SK-N-SH (cell line): ENCODE data around the gene DACH1. TPM values are rescaled to one million over a fixed set of nuclear protein-coding genes. Genes with fewer than 3 reads are reported as not detected.

Source experiments
- CTCF ChIA-PET: fragments of 300-600, 350-600 bp; formaldehyde crosslinking; extraction: SDS; loops from one replicate; lab custom pipeline; 2021; lab: Yijun Ruan, JAX
- POLR2A ChIA-PET: fragments of 350-600 bp; sonication (Branson Sonifier 250); formaldehyde crosslinking; extraction: SDS; loops from one replicate; lab custom pipeline; 2020; ENCODE audit warnings: antibody characterized with exemption, inconsistent platforms; lab: Yijun Ruan, JAX
- DNase-seq: peaks from one replicate; pipeline ENCODE4 v3.0.0; 2012
- H2AFZ ChIP-seq: fragments of 200-600 bp; sonication (generic); 2 replicates; pipeline ENCODE4 v1.8.1; 2016; ENCODE audit warnings: antibody characterized with exemption, mild to moderate bottlenecking, low read depth
- H3F3A ChIP-seq: fragments of 200-600 bp; sonication (generic); replicated peaks from 2 replicates; pipeline ENCODE3; 2016; ENCODE audit warnings: antibody characterized with exemption, mild to moderate bottlenecking; ENCODE audit not compliant: insufficient read depth
- H3K27ac ChIP-seq, 2 experiments: fragments of 200-500 bp in 1 of 2; fragments of 200-600 bp in 1 of 2; sonication (Bioruptor generic) in 1 of 2; sonication (generic), shearing (Covaris generic) in 1 of 2; 2 replicates each; pipeline versions ENCODE4 v1.5.1 to v1.6.1; 2014 to 2016; ENCODE audit warnings: low read depth in 2 of 2, inconsistent platforms in 1 of 2, low read length in 1 of 2, mild to moderate bottlenecking in 1 of 2, mixed read lengths in 1 of 2
- H3K27me3 ChIP-seq: fragments of 200-600 bp; sonication (generic), shearing (Covaris generic); 2 replicates; pipeline ENCODE4 v1.6.1; 2016; ENCODE audit warnings: mixed run types; ENCODE audit not compliant: insufficient read depth
- H3K36me3 ChIP-seq, 2 experiments: fragments of 200-500 bp in 1 of 2; fragments of 200-600 bp in 1 of 2; sonication (Bioruptor generic) in 1 of 2; sonication (generic) in 1 of 2; replicated peaks in 1 of 2; 2 replicates each; pipeline versions ENCODE3 to v1.5.1; 2014 to 2016; ENCODE audit warnings: low read length in 1 of 2, mild to moderate bottlenecking in 1 of 2; ENCODE audit not compliant: insufficient read depth in 2 of 2, control insufficient read depth in 1 of 2
- H3K4me1 ChIP-seq, 2 experiments: fragments of 200-500 bp in 1 of 2; fragments of 200-600 bp in 1 of 2; sonication (Bioruptor generic) in 1 of 2; sonication (generic), shearing (Covaris generic) in 1 of 2; 2 replicates each; pipeline versions ENCODE4 v1.5.1 to v1.6.1; 2014 to 2016; ENCODE audit warnings: low read depth in 1 of 2, low read length in 1 of 2, mixed run types in 1 of 2; ENCODE audit not compliant: insufficient read depth in 2 of 2, control insufficient read depth in 1 of 2
- H3K4me2 ChIP-seq: fragments of 200-600 bp; sonication (generic), shearing (Covaris generic); 2 replicates; pipeline ENCODE4 v1.6.1; 2017; ENCODE audit warnings: mixed run types
- H3K4me3 ChIP-seq, 2 experiments: fragments of 200-500 bp in 1 of 2; fragments of 200-600 bp in 1 of 2; sonication (Bioruptor generic) in 1 of 2; sonication (generic), shearing (Covaris generic) in 1 of 2; 2 replicates each; pipeline versions ENCODE4 v1.5.1 to v1.8.1; 2014 to 2016; ENCODE audit warnings: low read depth in 2 of 2, inconsistent platforms in 1 of 2, low read length in 1 of 2, mild to moderate bottlenecking in 1 of 2, mixed read lengths in 1 of 2, moderate library complexity in 1 of 2
- H3K79me2 ChIP-seq: fragments of 200-600 bp; sonication (generic); 2 replicates; pipeline ENCODE4 v1.8.1; 2017; ENCODE audit warnings: mild to moderate bottlenecking; ENCODE audit not compliant: insufficient read depth
- H3K9ac ChIP-seq: fragments of 200-600 bp; sonication (generic); 2 replicates; pipeline ENCODE4 v1.6.1; 2017; ENCODE audit warnings: mixed run types
- H3K9me2 ChIP-seq: fragments of 200-600 bp; sonication (generic); 2 replicates; pipeline ENCODE4 v1.6.1; 2017; ENCODE audit warnings: mixed run types
- H3K9me3 ChIP-seq: fragments of 200-600 bp; sonication (generic); 2 replicates; pipeline ENCODE4 v1.6.1; 2017; ENCODE audit warnings: mixed run types, mild to moderate bottlenecking, moderate library complexity
- H4K20me1 ChIP-seq: fragments of 200-600 bp; sonication (generic); 2 replicates; pipeline ENCODE4 v1.6.1; 2017; ENCODE audit warnings: mild to moderate bottlenecking, mixed run types; ENCODE audit not compliant: insufficient read depth
- EP300 ChIP-seq, 2 experiments: IDR thresholded peaks; 2 replicates each; pipeline versions ENCODE4 v1.4.0 to v1.6.1; 2012; ENCODE audit warnings: borderline replicate concordance in 1 of 2, low read depth in 1 of 2, low read length in 1 of 2
- EZH2phosphoT487 ChIP-seq: fragments of 200-600 bp; sonication (generic); IDR thresholded peaks from 2 replicates; pipeline ENCODE4 v1.6.1; 2017; ENCODE audit warnings: low read depth, mixed run types, mild to moderate bottlenecking, antibody characterized with exemption, moderate library complexity, borderline replicate concordance
- FOXJ3 ChIP-seq: sonication (generic); formaldehyde crosslinking; IDR thresholded peaks from 2 replicates; pipeline ENCODE4 v1.5.1; 2020; ENCODE audit warnings: mild to moderate bottlenecking, missing genetic modification reagents
- FOXM1 ChIP-seq: IDR thresholded peaks from 2 replicates; pipeline ENCODE4 v1.4.0; 2012; ENCODE audit warnings: low read depth, mild to moderate bottlenecking
- NRF1 ChIP-seq: IDR thresholded peaks from 2 replicates; pipeline ENCODE4 v1.6.1; 2012; ENCODE audit warnings: low read depth, mild to moderate bottlenecking, low read length
- SIN3A ChIP-seq: IDR thresholded peaks from 2 replicates; pipeline ENCODE4 v1.6.1; 2012; ENCODE audit warnings: low read depth, mild to moderate bottlenecking, low read length, moderate library complexity, borderline replicate concordance
- SMC3 ChIP-seq: IDR thresholded peaks from 2 replicates; pipeline ENCODE4 v1.6.1; 2012; ENCODE audit warnings: low read depth, low read length, improper control_type of control experiment
- TAF1 ChIP-seq: IDR thresholded peaks from 2 replicates; pipeline ENCODE4 v1.6.1; 2012; ENCODE audit warnings: low read depth, mild to moderate bottlenecking, low read length, moderate library complexity, borderline replicate concordance
- TEAD4 ChIP-seq: IDR thresholded peaks from 2 replicates; pipeline ENCODE4 v1.4.0; 2012; ENCODE audit warnings: mild to moderate bottlenecking, borderline replicate concordance; ENCODE audit not compliant: insufficient read depth
- WGBS: methylation state at CpG from one replicate; pipeline ENCODE4 v1.1.6; 2017; ENCODE audit warnings: low lambda C conversion rate; 5-methylcytosine and 5-hydroxymethylcytosine counted together
- polyA plus RNA-seq, 3 experiments: library from polyadenylated mRNA; depleted of rRNA; stranded (reverse); fragments of >200 nt; gene quantifications; 2 replicates each; pipeline ENCODE4 v1.2.3, GENCODE V29; 2012
- TF ChIP-seq, protein P1 (sequence below): IDR thresholded peaks from 2 replicates; pipeline ENCODE4 v1.4.0; 2012; ENCODE audit warnings: low read depth, borderline replicate concordance
- TF ChIP-seq, protein P2 (sequence below): fragments of 200-600 bp; sonication (generic); IDR thresholded peaks from 2 replicates; pipeline ENCODE4 v1.6.1; 2017; ENCODE audit warnings: antibody characterized with exemption, mild to moderate bottlenecking, moderate library complexity
- TF ChIP-seq, protein P3 (sequence below): IDR thresholded peaks from 2 replicates; pipeline ENCODE4 v1.4.0; 2012; ENCODE audit warnings: low read depth, borderline replicate concordance
- TF ChIP-seq, protein P4 (sequence below): IDR thresholded peaks from 2 replicates; pipeline ENCODE4; 2012
- TF ChIP-seq, protein P5 (sequence below): fragments of 150-350 bp; IDR thresholded peaks from 2 replicates; pipeline ENCODE4 v1.6.1; 2017; ENCODE audit warnings: antibody characterized with exemption, low read length, low read depth, borderline replicate concordance

The DACH1 gene
- polyA plus RNA-seq, 1 of the 3 experiments (the other 2 are of a cell fraction), result 0.21 TPM

DNA sequence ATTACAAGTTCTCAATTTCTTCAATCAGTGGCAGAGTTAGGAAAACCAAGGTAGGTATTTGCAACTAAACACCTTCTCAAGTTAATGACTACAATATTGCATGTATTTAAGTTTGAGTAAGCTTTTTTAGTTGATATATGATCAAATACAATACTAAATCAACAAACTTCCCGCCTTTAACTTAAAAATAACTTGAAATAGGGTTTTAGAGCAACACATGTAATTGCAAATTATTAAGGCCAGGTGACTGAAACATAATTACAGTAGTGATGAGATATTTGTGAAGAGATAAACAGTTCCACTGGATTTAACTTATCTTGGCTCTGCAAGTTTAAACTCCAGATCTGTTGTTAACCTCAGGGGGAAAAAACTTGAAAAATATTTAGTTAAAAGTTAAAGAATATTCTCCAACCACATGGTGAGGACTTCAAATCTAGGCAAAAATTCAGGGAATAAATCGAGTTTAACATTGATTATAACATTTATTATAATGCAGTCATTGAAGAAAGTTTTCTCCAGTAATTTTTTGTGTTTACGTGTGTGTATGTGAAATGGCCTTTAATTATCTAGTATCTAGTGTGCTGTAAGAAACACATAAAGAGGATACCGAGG lies 3.6 kb downstream of the DACH1 start:
- CTCF ChIA-PET, result interaction anchor here (1.0 to 5.4 kb wide), 3 partner anchors 10 to 29 kb away, joined by 3 to 29 read pairs (median 5); no protein-coding TSS in a partner anchor
- Histone ChIP-seq H4K20me1 (no peaks in the 10 kb centered on the region), H3K4me3 (no peak overlapping the region; a peak in 1 of 4 replicates), H3K4me1 (peaks cover 0 to 2% of the 10 kb centered on the region in 2 experiments; a peak in 2 of 4 replicates), H3F3A (peaks cover 22% of the 10 kb centered on the region), H2AFZ (no peak overlapping the region), H3K27me3 (0 out of 2 replicates have a peak, but pooled peaks cover 8% of the 10 kb centered on the region), H3K36me3 (no peaks in the 10 kb centered on the region), H3K27ac (peak overlapping the region in 1 of 2 experiments; percentile 62; a peak in 1 of 4 replicates), H3K4me2 (no peak overlapping the region), H3K9me3 (no peaks in the 10 kb centered on the region), H3K79me2 (no peaks in the 10 kb centered on the region), H3K9me2 (no peaks in the 10 kb centered on the region), H3K9ac (no peak overlapping the region)
- POLR2A ChIA-PET, result interaction anchor here (0.8 kb wide), 1 partner anchor 339 kb away, joined by 3 read pairs; no protein-coding TSS in a partner anchor
- DNase-seq, result no peak
- 76% methylated on average over 4 of the region's 4 CpGs for WGBS
- TF ChIP-seq TAF1 (no peak), SMC3 (no peak), FOXJ3 (CRISPR knock-in tag) (no peak), TEAD4 (no peak), SIN3A (no peak), FOXM1 (no peak), EP300 (IDR thresholded peaks at IDR 0.05; ENCODE audit: borderline replicate concordance in 1 of 2, low read depth in 1 of 2, low read length in 1 of 2) (no peak)
- TF ChIP-seq, protein P1, sequence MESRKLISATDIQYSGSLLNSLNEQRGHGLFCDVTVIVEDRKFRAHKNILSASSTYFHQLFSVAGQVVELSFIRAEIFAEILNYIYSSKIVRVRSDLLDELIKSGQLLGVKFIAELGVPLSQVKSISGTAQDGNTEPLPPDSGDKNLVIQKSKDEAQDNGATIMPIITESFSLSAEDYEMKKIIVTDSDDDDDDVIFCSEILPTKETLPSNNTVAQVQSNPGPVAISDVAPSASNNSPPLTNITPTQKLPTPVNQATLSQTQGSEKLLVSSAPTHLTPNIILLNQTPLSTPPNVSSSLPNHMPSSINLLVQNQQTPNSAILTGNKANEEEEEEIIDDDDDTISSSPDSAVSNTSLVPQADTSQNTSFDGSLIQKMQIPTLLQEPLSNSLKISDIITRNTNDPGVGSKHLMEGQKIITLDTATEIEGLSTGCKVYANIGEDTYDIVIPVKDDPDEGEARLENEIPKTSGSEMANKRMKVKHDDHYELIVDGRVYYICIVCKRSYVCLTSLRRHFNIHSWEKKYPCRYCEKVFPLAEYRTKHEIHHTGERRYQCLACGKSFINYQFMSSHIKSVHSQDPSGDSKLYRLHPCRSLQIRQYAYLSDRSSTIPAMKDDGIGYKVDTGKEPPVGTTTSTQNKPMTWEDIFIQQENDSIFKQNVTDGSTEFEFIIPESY, result no peak
- TF ChIP-seq, protein P2, sequence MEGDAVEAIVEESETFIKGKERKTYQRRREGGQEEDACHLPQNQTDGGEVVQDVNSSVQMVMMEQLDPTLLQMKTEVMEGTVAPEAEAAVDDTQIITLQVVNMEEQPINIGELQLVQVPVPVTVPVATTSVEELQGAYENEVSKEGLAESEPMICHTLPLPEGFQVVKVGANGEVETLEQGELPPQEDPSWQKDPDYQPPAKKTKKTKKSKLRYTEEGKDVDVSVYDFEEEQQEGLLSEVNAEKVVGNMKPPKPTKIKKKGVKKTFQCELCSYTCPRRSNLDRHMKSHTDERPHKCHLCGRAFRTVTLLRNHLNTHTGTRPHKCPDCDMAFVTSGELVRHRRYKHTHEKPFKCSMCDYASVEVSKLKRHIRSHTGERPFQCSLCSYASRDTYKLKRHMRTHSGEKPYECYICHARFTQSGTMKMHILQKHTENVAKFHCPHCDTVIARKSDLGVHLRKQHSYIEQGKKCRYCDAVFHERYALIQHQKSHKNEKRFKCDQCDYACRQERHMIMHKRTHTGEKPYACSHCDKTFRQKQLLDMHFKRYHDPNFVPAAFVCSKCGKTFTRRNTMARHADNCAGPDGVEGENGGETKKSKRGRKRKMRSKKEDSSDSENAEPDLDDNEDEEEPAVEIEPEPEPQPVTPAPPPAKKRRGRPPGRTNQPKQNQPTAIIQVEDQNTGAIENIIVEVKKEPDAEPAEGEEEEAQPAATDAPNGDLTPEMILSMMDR, result no peak
- TF ChIP-seq, protein P3, sequence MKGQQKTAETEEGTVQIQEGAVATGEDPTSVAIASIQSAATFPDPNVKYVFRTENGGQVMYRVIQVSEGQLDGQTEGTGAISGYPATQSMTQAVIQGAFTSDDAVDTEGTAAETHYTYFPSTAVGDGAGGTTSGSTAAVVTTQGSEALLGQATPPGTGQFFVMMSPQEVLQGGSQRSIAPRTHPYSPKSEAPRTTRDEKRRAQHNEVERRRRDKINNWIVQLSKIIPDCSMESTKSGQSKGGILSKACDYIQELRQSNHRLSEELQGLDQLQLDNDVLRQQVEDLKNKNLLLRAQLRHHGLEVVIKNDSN, result no peak
- TF ChIP-seq, all 33 proteins: peak for 0

DNA sequence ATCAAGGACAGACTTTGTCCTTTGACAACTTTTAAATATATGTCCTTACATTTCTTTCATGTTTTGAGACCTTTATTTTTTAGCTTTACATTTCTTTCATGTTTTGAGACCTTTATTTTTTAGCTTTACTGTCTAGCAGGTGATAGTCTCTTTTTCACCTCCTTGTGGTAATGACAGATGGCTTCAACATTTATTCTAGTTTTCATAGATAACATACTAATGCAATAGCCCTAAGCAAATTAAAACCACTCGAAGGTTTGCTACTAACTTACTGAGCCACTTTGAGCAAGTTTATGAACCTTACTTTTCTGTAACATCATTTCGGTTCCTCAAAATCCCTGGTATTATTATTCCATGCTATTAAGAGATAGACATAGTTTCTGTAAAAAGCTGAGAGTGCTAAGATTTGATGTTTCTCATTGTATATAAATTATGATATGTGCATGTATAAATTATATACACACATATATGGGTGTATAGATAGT lies 4.5 kb downstream of the DACH1 start:
- Histone ChIP-seq H3F3A (peaks cover 13% of the 10 kb centered on the region), H3K79me2 (no peaks in the 10 kb centered on the region), H3K4me3 (no peak overlapping the region; a peak in 1 of 4 replicates), H3K27me3 (0 out of 2 replicates have a peak, but pooled peaks cover 8% of the 10 kb centered on the region), H3K9ac (no peak overlapping the region), H3K4me2 (no peak overlapping the region), H4K20me1 (no peaks in the 10 kb centered on the region), H3K36me3 (no peaks in the 10 kb centered on the region), H3K27ac (peak overlapping the region in 1 of 2 experiments; percentile 62; a peak in 2 of 4 replicates), H3K4me1 (peaks cover 0 to 2% of the 10 kb centered on the region in 2 experiments; a peak in 2 of 4 replicates), H3K9me2 (no peaks in the 10 kb centered on the region), H2AFZ (no peak overlapping the region), H3K9me3 (no peaks in the 10 kb centered on the region)
- WGBS, result 64% methylated on average over 2 of the region's 2 CpGs
- CTCF ChIA-PET, result interaction anchor here (0.9 to 1.7 kb wide), 2 partner anchors 9 to 15 kb away, joined by 3 to 5 read pairs; no protein-coding TSS in a partner anchor
- DNase-seq, result no peak
- TF ChIP-seq NRF1 (no peak), EZH2phosphoT487 (no peak), FOXJ3 (CRISPR knock-in tag) (no peak)
- TF ChIP-seq, protein P4, sequence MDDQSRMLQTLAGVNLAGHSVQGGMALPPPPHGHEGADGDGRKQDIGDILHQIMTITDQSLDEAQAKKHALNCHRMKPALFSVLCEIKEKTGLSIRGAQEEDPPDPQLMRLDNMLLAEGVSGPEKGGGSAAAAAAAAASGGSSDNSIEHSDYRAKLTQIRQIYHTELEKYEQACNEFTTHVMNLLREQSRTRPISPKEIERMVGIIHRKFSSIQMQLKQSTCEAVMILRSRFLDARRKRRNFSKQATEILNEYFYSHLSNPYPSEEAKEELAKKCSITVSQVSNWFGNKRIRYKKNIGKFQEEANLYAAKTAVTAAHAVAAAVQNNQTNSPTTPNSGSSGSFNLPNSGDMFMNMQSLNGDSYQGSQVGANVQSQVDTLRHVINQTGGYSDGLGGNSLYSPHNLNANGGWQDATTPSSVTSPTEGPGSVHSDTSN, result no peak
- TF ChIP-seq, protein P5, sequence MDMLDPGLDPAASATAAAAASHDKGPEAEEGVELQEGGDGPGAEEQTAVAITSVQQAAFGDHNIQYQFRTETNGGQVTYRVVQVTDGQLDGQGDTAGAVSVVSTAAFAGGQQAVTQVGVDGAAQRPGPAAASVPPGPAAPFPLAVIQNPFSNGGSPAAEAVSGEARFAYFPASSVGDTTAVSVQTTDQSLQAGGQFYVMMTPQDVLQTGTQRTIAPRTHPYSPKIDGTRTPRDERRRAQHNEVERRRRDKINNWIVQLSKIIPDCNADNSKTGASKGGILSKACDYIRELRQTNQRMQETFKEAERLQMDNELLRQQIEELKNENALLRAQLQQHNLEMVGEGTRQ, result no peak
- POLR2A ChIA-PET, result no interaction called here
